ENCODE results near the gene KDM4B.

KDM4B gene

GRCh38 chr19:5049561-5049960 is 80.6 kb downstream of the KDM4B start:
- Histone ChIP-seq H3K4me1 (ENCODE audit: control insufficient read depth, insufficient read depth, low read length) (peaks cover 4% of the 10 kb centered on the region; the same call in 1 of the 2 replicates), H3K9me3 (ENCODE audit: control insufficient read depth, insufficient read depth, low read length) (no peaks in the 10 kb centered on the region), H3K27me3 (ENCODE audit: control insufficient read depth, insufficient read depth, low read length) (no peaks in the 10 kb centered on the region), H3K4me3 (ENCODE audit: low read length) (no peak overlapping the region), H3K36me3 (ENCODE audit: control insufficient read depth, insufficient read depth, low read length) (no peaks in the 10 kb centered on the region), H3K27ac (ENCODE audit: low read length) (no peak overlapping the region)
- DNase-seq (ENCODE audit: low read depth, low spot score): no peak
- no CpG with 5 or more reads among the region's 9 CpGs for WGBS (ENCODE audit: insufficient coverage, insufficient read length)

DNA sequence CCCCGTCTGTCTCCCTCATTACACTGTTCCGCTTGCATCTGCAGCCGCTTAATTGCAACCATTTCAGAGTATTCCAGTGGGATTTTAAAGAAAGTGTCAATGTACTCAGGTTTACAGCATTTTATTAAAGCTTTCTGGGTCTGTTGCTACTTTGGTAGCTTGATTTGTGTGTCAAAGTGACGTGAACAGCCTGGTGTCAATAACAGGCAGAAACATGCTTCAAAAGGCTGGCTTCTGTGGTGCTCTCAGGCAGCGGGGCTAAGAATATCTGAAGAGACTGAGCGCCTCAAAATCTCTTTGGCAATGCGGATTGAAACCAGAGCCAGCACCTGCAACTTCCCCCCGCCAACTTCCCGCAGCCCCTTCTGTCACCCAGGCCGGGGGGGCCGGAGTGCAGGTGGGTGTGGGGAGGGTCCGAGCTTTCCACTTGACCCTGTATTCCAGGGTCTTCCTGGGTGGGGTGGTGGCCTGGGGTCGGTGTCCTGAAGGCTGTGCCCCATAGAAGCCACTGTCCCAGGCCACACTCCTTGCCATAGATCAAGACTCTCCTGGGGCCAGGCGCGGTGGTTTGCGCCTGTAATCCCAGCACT is 81.2 kb downstream of the KDM4B start:
- WGBS (ENCODE audit: insufficient coverage, insufficient read length): no CpG with 5 or more reads among the region's 16 CpGs
- H3K27ac ChIP-seq (ENCODE audit: low read length): no peak overlapping the region
- no peak for DNase-seq (ENCODE audit: low read depth, low spot score)

GRCh38 chr19:5050905-5051304 is 82.0 kb downstream of the KDM4B start:
- Histone ChIP-seq H3K36me3 (ENCODE audit: control insufficient read depth, insufficient read depth, low read length) (no peaks in the 10 kb centered on the region), H3K4me1 (ENCODE audit: control insufficient read depth, insufficient read depth, low read length) (peaks cover 4% of the 10 kb centered on the region; the same call in 1 of the 2 replicates), H3K9me3 (ENCODE audit: control insufficient read depth, insufficient read depth, low read length) (no peaks in the 10 kb centered on the region), H3K27ac (ENCODE audit: low read length) (no peak overlapping the region), H3K27me3 (ENCODE audit: control insufficient read depth, insufficient read depth, low read length) (no peaks in the 10 kb centered on the region), H3K4me3 (ENCODE audit: low read length) (no peak overlapping the region)
- no CpG with 5 or more reads among the region's 16 CpGs for WGBS (ENCODE audit: insufficient coverage, insufficient read length)
- no peak for DNase-seq (ENCODE audit: low read depth, low spot score)

More for the DNA sequence above, 81.2 kb downstream of the KDM4B start:
- no peaks in the 10 kb centered on the region for H3K36me3 ChIP-seq (ENCODE audit: control insufficient read depth, insufficient read depth, low read length)
- no peak overlapping the region for H3K4me3 ChIP-seq (ENCODE audit: low read length)
- H3K4me1 ChIP-seq (ENCODE audit: control insufficient read depth, insufficient read depth, low read length): peaks cover 4% of the 10 kb centered on the region; the same call in 1 of the 2 replicates
- no peaks in the 10 kb centered on the region for H3K9me3 ChIP-seq (ENCODE audit: control insufficient read depth, insufficient read depth, low read length)
- H3K27me3 ChIP-seq (ENCODE audit: control insufficient read depth, insufficient read depth, low read length): no peaks in the 10 kb centered on the region

GRCh38 chr19:5051619-5052018 is 82.7 kb downstream of the KDM4B start:
- Histone ChIP-seq H3K27ac (ENCODE audit: low read length) (no peak overlapping the region), H3K4me3 (ENCODE audit: low read length) (no peak overlapping the region), H3K27me3 (ENCODE audit: control insufficient read depth, insufficient read depth, low read length) (no peaks in the 10 kb centered on the region), H3K36me3 (ENCODE audit: control insufficient read depth, insufficient read depth, low read length) (no peaks in the 10 kb centered on the region), H3K9me3 (ENCODE audit: control insufficient read depth, insufficient read depth, low read length) (no peaks in the 10 kb centered on the region), H3K4me1 (ENCODE audit: control insufficient read depth, insufficient read depth, low read length) (peaks cover 4% of the 10 kb centered on the region; the same call in 1 of the 2 replicates)
- no peak for DNase-seq (ENCODE audit: low read depth, low spot score)
- no CpG with 5 or more reads among the region's 16 CpGs for WGBS (ENCODE audit: insufficient coverage, insufficient read length)

GRCh38 chr19:5052515-5052914 is 83.6 kb downstream of the KDM4B start:
- Histone ChIP-seq H3K9me3 (ENCODE audit: control insufficient read depth, insufficient read depth, low read length) (no peaks in the 10 kb centered on the region), H3K36me3 (ENCODE audit: control insufficient read depth, insufficient read depth, low read length) (no peaks in the 10 kb centered on the region), H3K27ac (ENCODE audit: low read length) (no peak overlapping the region), H3K4me3 (ENCODE audit: low read length) (no peak overlapping the region), H3K27me3 (ENCODE audit: control insufficient read depth, insufficient read depth, low read length) (no peaks in the 10 kb centered on the region), H3K4me1 (ENCODE audit: control insufficient read depth, insufficient read depth, low read length) (peaks cover 4% of the 10 kb centered on the region; the same call in 1 of the 2 replicates)
- no peak for DNase-seq (ENCODE audit: low read depth, low spot score)
- no CpG with 5 or more reads among the region's 13 CpGs for WGBS (ENCODE audit: insufficient coverage, insufficient read length)

DNA sequence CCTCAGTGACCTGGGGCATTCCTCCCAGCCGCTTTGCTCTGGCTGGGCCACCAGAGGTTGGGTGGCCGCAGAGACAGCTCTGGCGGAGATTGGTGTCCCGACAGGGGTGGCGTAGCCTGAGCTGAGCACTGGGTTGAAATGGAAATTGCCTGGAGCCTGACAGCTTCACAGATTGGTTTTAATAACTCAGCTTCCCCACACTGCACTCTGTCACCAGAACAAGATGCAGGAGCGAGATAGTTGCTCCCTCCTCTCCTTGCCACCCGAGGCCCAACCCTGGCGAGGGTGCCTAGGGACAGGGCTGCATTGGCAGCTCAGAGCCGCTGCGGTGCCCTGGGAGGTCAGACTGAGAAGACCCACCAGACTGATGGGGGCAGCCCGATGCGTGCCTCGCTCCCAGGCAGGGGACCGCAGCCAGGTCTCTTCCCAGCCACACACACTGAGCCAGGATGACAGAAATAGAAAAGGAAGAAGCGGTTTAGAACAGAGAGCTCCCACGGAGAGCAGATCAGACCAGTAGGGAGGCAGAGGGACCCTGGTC is 84.1 kb downstream of the KDM4B start:
- DNase-seq (ENCODE audit: low read depth, low spot score): no peak
- Histone ChIP-seq H3K4me3 (ENCODE audit: low read length) (no peak overlapping the region; the same call in 1 of the 2 replicates), H3K4me1 (ENCODE audit: control insufficient read depth, insufficient read depth, low read length) (peaks cover 3% of the 10 kb centered on the region; the same call in 1 of the 2 replicates), H3K27ac (ENCODE audit: low read length) (no peak overlapping the region), H3K36me3 (ENCODE audit: control insufficient read depth, insufficient read depth, low read length) (no peaks in the 10 kb centered on the region), H3K9me3 (ENCODE audit: control insufficient read depth, insufficient read depth, low read length) (no peaks in the 10 kb centered on the region), H3K27me3 (ENCODE audit: control insufficient read depth, insufficient read depth, low read length) (no peaks in the 10 kb centered on the region)
- no CpG with 5 or more reads among the region's 16 CpGs for WGBS (ENCODE audit: insufficient coverage, insufficient read length)

GRCh38 chr19:5053661-5054060 is 84.7 kb downstream of the KDM4B start:
- Histone ChIP-seq H3K9me3 (ENCODE audit: control insufficient read depth, insufficient read depth, low read length) (no peaks in the 10 kb centered on the region), H3K27ac (ENCODE audit: low read length) (no peak overlapping the region), H3K4me1 (ENCODE audit: control insufficient read depth, insufficient read depth, low read length) (peaks cover under 1% of the 10 kb centered on the region; the same call in 1 of the 2 replicates), H3K4me3 (ENCODE audit: low read length) (no peak overlapping the region), H3K36me3 (ENCODE audit: control insufficient read depth, insufficient read depth, low read length) (no peaks in the 10 kb centered on the region), H3K27me3 (ENCODE audit: control insufficient read depth, insufficient read depth, low read length) (no peaks in the 10 kb centered on the region)
- no peak for DNase-seq (ENCODE audit: low read depth, low spot score)
- no CpG with 5 or more reads among the region's 11 CpGs for WGBS (ENCODE audit: insufficient coverage, insufficient read length)

GRCh38 chr19:5054551-5055456 is 85.9 kb downstream of the KDM4B start:
- Histone ChIP-seq H3K4me1 (ENCODE audit: control insufficient read depth, insufficient read depth, low read length) (no peaks in the 10 kb centered on the region), H3K36me3 (ENCODE audit: control insufficient read depth, insufficient read depth, low read length) (no peaks in the 10 kb centered on the region), H3K27me3 (ENCODE audit: control insufficient read depth, insufficient read depth, low read length) (no peaks in the 10 kb centered on the region), H3K27ac (ENCODE audit: low read length) (no peak overlapping the region), H3K4me3 (ENCODE audit: low read length) (no peak overlapping the region), H3K9me3 (ENCODE audit: control insufficient read depth, insufficient read depth, low read length) (no peaks in the 10 kb centered on the region)
- no CpG with 5 or more reads among the region's 35 CpGs for WGBS (ENCODE audit: insufficient coverage, insufficient read length)
- DNase-seq (ENCODE audit: low read depth, low spot score): no peak

DNA sequence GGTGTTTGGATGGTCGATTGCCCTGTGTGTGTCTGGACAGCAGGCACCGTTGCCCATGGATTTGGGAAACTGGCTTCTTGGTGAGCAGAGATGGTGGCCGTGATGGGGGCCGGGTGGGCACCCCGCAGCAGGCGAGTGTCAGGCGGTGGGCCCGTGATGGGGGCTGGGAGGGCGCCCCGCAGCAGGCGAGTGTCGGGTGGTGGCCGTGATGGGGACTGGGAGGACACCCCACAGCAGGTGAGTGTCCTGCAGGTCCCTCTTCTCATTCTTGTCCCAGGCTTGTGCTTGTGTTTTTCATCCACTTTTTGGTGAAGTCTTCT is 86.5 kb downstream of the KDM4B start:
- Histone ChIP-seq H3K4me3 (ENCODE audit: low read length) (no peak overlapping the region), H3K36me3 (ENCODE audit: control insufficient read depth, insufficient read depth, low read length) (no peaks in the 10 kb centered on the region), H3K9me3 (ENCODE audit: control insufficient read depth, insufficient read depth, low read length) (no peaks in the 10 kb centered on the region), H3K27me3 (ENCODE audit: control insufficient read depth, insufficient read depth, low read length) (no peaks in the 10 kb centered on the region), H3K4me1 (ENCODE audit: control insufficient read depth, insufficient read depth, low read length) (no peaks in the 10 kb centered on the region), H3K27ac (ENCODE audit: low read length) (no peak overlapping the region)
- no CpG with 5 or more reads among the region's 13 CpGs for WGBS (ENCODE audit: insufficient coverage, insufficient read length)
- no peak for DNase-seq (ENCODE audit: low read depth, low spot score)

DNA sequence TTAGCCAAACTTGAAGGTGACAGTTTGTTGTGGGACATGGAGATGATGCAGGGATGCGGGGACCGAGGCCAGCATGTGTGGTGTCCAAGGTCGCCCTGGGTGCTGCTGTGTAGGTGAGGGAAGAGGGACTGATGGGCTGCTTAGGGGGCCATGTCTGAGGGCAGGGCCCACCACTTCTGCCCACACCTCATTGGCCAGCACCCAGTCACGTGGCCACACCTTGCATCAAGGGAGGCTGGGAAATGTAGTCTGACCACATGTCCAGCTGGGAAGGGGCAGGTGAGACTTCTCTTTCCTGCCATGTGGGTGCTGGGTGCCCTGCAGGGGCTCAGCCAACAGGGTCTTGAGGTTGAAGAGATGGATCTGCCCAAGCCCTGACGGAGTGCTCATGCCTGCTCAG is 88.9 kb downstream of the KDM4B start:
- DNase-seq (ENCODE audit: low read depth, low spot score): no peak
- Histone ChIP-seq H3K27me3 (ENCODE audit: control insufficient read depth, insufficient read depth, low read length) (no peaks in the 10 kb centered on the region), H3K9me3 (ENCODE audit: control insufficient read depth, insufficient read depth, low read length) (0 out of 2 replicates have a peak, but pooled peaks cover 2% of the 10 kb centered on the region), H3K36me3 (ENCODE audit: control insufficient read depth, insufficient read depth, low read length) (no peaks in the 10 kb centered on the region; the same call in 1 of the 2 replicates), H3K4me1 (ENCODE audit: control insufficient read depth, insufficient read depth, low read length) (no peaks in the 10 kb centered on the region), H3K27ac (ENCODE audit: low read length) (no peak overlapping the region), H3K4me3 (ENCODE audit: low read length) (no peak overlapping the region)
- WGBS (ENCODE audit: insufficient coverage, insufficient read length): no CpG with 5 or more reads among the region's 5 CpGs
